ENCODE results near the gene RAB11FIP4. TPM values are rescaled to one million over a fixed set of nuclear protein-coding genes. Genes with fewer than 3 reads are reported as not detected.

The RAB11FIP4 gene
- total and polyA plus RNA-seq, 8 donors: 4.7 to 121 (median 11.7) TPM

- H3K36me3 ChIP-seq: peaks cover 7 to 79% (median 76%) of the 10 kb centered on the region in 4 donors
- TF ChIP-seq CTCF (IDR thresholded peaks at IDR 0.05) (no peak), POLR2AphosphoS5 (IDR thresholded peaks at IDR 0.05) (no peak), POLR2A (IDR thresholded peaks at IDR 0.05) (no peak), EP300 (IDR thresholded peaks at IDR 0.05) (no peak)
- no peak overlapping the region for H3K27ac ChIP-seq
- no peaks in the 10 kb centered on the region for H3K9me3 ChIP-seq
- DNase-seq: no peak
- no peaks in the 10 kb centered on the region for H3K27me3 ChIP-seq
- intact Hi-C loops (cut with DNase I; ENCODE audit: low total_unique reads): no loop called here
- H3K4me1 ChIP-seq: peaks cover 0 to 23% (median 3%) of the 10 kb centered on the region in 4 donors
- H3K4me3 ChIP-seq: no peak overlapping the region
- WGBS, 5 donors: 39 to 67% (median 44%) methylated on average over 2 of the region's 2 CpGs
Measured at GRCh38 chr17:31357091-31357490, 34.4 kb upstream of the RAB11FIP4 start.

- peaks cover 5 to 76% (median 72%) of the 10 kb centered on the region in 4 donors for H3K36me3 ChIP-seq
- H3K9me3 ChIP-seq: no peaks in the 10 kb centered on the region
- intact Hi-C loops (cut with DNase I; ENCODE audit: low total_unique reads): no loop called here
- no peak overlapping the region for H3K4me3 ChIP-seq
- WGBS, 5 donors: 56 to 67% (median 60%) methylated on average over 3 of the region's 3 CpGs
- H3K4me1 ChIP-seq: peaks cover 0 to 23% (median 3%) of the 10 kb centered on the region in 4 donors
- TF ChIP-seq POLR2A (IDR thresholded peaks at IDR 0.05) (no peak), POLR2AphosphoS5 (IDR thresholded peaks at IDR 0.05) (no peak), EP300 (IDR thresholded peaks at IDR 0.05) (no peak), CTCF (IDR thresholded peaks at IDR 0.05) (no peak)
- DNase-seq: no peak
- no peak overlapping the region for H3K27ac ChIP-seq
- H3K27me3 ChIP-seq: no peaks in the 10 kb centered on the region
Measured at GRCh38 chr17:31357839-31358394, 33.6 kb upstream of the RAB11FIP4 start.

- no peaks in the 10 kb centered on the region for H3K4me1 ChIP-seq
- DNase-seq: no peak
- peaks cover 0 to 80% (median 54%) of the 10 kb centered on the region in 4 donors for H3K36me3 ChIP-seq
- no peak for TF ChIP-seq CTCF (IDR thresholded peaks at IDR 0.05)
- no peak for TF ChIP-seq EP300 (IDR thresholded peaks at IDR 0.05)
- no peak for TF ChIP-seq POLR2A (IDR thresholded peaks at IDR 0.05)
- TF ChIP-seq POLR2AphosphoS5 (IDR thresholded peaks at IDR 0.05): no peak
- intact Hi-C loops (cut with DNase I; ENCODE audit: low total_unique reads): no loop called here
- H3K4me3 ChIP-seq: no peak overlapping the region
- H3K9me3 ChIP-seq: no peaks in the 10 kb centered on the region
- H3K27ac ChIP-seq: no peak overlapping the region
- no peaks in the 10 kb centered on the region for H3K27me3 ChIP-seq
- WGBS, 5 donors: 91 to 97% (median 95%) methylated on average over 6 of the region's 6 CpGs
Measured at GRCh38 chr17:31364012-31364411, 27.5 kb upstream of the RAB11FIP4 start.

- Histone ChIP-seq H3K27me3 (no peaks in the 10 kb centered on the region), H3K4me3 (no peak overlapping the region), H3K27ac (no peak overlapping the region), H3K9me3 (no peaks in the 10 kb centered on the region), H3K36me3 (peaks cover 0 to 67% (median 46%) of the 10 kb centered on the region in 4 donors), H3K4me1 (no peaks in the 10 kb centered on the region)
- TF ChIP-seq EP300 (IDR thresholded peaks at IDR 0.05): no peak
- no peak for TF ChIP-seq CTCF (IDR thresholded peaks at IDR 0.05)
- no peak for TF ChIP-seq POLR2A (IDR thresholded peaks at IDR 0.05)
- no peak for TF ChIP-seq POLR2AphosphoS5 (IDR thresholded peaks at IDR 0.05)
- intact Hi-C loops (cut with DNase I; ENCODE audit: low total_unique reads): no loop called here
- DNase-seq: no peak
- 94 to 100% (median 98%) methylated on average over 4 of the region's 4 CpGs for WGBS, 5 donors
Measured at GRCh38 chr17:31366088-31366487, 25.4 kb upstream of the RAB11FIP4 start.

Data from stomach (tissue), 9 donors.